ENCODE results near the gene SMIM14. TPM values are rescaled to one million over a fixed set of nuclear protein-coding genes. Genes with fewer than 3 reads are reported as not detected.

SMIM14 gene
- total RNA-seq, 1 donor from 2014 or later = 23.8 TPM

DNA sequence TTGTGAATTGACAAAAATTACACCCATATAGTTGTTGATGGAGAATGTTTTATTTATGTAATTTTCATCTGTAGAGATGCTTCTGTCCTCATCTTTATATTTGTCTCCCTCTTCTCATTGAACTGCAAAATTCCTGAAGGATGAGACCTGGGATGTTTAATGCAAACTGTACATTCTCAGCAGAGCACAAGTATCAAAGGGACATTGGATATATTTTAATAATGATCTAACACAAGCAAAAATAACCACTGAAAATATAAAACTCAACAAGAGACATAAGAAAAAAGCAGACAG, 140.0 kb downstream of the SMIM14 start:
- no peak for DNase-seq (ENCODE audit: extremely low spot score in 2 of 2)
- no peaks in the 10 kb centered on the region for H3K9me3 ChIP-seq
- intact Hi-C loops (cut with DNase I) = no loop called here
- no peak overlapping the region for H3K27ac ChIP-seq
- peaks cover 0 to 18% of the 10 kb centered on the region in 2 donors for H3K36me3 ChIP-seq
- no peak overlapping the region for H3K4me3 ChIP-seq
- H3K27me3 ChIP-seq = no peaks in the 10 kb centered on the region
- TF ChIP-seq POLR2A (IDR thresholded peaks at IDR 0.05) (no peak), POLR2AphosphoS5 (IDR thresholded peaks at IDR 0.05; ENCODE audit: insufficient read depth in 1 of 2, low read depth in 1 of 2) (no peak)
- TF ChIP-seq, protein P1, sequence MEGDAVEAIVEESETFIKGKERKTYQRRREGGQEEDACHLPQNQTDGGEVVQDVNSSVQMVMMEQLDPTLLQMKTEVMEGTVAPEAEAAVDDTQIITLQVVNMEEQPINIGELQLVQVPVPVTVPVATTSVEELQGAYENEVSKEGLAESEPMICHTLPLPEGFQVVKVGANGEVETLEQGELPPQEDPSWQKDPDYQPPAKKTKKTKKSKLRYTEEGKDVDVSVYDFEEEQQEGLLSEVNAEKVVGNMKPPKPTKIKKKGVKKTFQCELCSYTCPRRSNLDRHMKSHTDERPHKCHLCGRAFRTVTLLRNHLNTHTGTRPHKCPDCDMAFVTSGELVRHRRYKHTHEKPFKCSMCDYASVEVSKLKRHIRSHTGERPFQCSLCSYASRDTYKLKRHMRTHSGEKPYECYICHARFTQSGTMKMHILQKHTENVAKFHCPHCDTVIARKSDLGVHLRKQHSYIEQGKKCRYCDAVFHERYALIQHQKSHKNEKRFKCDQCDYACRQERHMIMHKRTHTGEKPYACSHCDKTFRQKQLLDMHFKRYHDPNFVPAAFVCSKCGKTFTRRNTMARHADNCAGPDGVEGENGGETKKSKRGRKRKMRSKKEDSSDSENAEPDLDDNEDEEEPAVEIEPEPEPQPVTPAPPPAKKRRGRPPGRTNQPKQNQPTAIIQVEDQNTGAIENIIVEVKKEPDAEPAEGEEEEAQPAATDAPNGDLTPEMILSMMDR (IDR thresholded peaks at IDR 0.05) = no peak
- no peaks in the 10 kb centered on the region for H3K4me1 ChIP-seq

GRCh38 chr4:39497909-39498726, 140.5 kb downstream of the SMIM14 start:
- Histone ChIP-seq H3K27ac (no peak overlapping the region), H3K4me1 (no peaks in the 10 kb centered on the region), H3K9me3 (no peaks in the 10 kb centered on the region), H3K36me3 (peaks cover 0 to 12% of the 10 kb centered on the region in 2 donors), H3K4me3 (no peak overlapping the region), H3K27me3 (no peaks in the 10 kb centered on the region)
- TF ChIP-seq POLR2AphosphoS5 (IDR thresholded peaks at IDR 0.05; ENCODE audit: insufficient read depth in 1 of 2, low read depth in 1 of 2) (no peak), POLR2A (IDR thresholded peaks at IDR 0.05) (no peak)
- intact Hi-C loops (cut with DNase I) = no loop called here
- DNase-seq (ENCODE audit: extremely low spot score in 2 of 2) = no peak

Small RNAs within 50 kb of the gene (small RNA-seq; reads per million reads assigned to genes)
- not detected for gene RNU7-11P

Other genes starting within 250 kb of the SMIM14 start
- 1.2 TPM for gene KLB, start 231.9 kb downstream of the SMIM14 start, total RNA-seq
- gene RPL9, start 179.9 kb downstream of the SMIM14 start, total RNA-seq = 2,100 TPM
- 10.1 TPM for gene LIAS, start 179.8 kb downstream of the SMIM14 start, total RNA-seq
- 43.5 TPM for gene UGDH, start 111.4 kb downstream of the SMIM14 start, total RNA-seq
- 21.4 TPM for gene UBE2K, start 59.3 kb upstream of the SMIM14 start, total RNA-seq